Suprapubic skin (tissue), 4 donors: ENCODE results near the gene CYP3A5. TPM values are rescaled to one million over a fixed set of nuclear protein-coding genes. Genes with fewer than 3 reads are reported as not detected.
"Not testable (repeated sequence)": the region's sequence is repeated elsewhere in the genome, so short reads cannot be mapped to it uniquely, and the experiment has no call there.

Experiments used
- DNase-seq, 2 donors: peaks; one replicate each; pipeline ENCODE4 v3.0.0-alpha.2; 2019; ENCODE audit warnings: low spot score in 2 of 2
- H3K27ac ChIP-seq: fragments of 200-600 bp; sonication (generic); one replicate; pipeline ENCODE4 v1.5.1; 2019
- H3K27me3 ChIP-seq: fragments of 200-600 bp; sonication (generic); one replicate; pipeline ENCODE4 v1.5.1; 2019
- H3K36me3 ChIP-seq: fragments of 200-600 bp; sonication (generic); one replicate; pipeline ENCODE4 v1.5.1; 2019
- H3K4me1 ChIP-seq: fragments of 200-600 bp; sonication (generic); one replicate; pipeline ENCODE4 v1.5.1; 2019
- H3K4me3 ChIP-seq: fragments of 200-600 bp; sonication (generic); one replicate; pipeline ENCODE4 v1.5.1; 2019; ENCODE audit warnings: mild to moderate bottlenecking
- H3K9me3 ChIP-seq: fragments of 200-600 bp; sonication (generic); one replicate; pipeline ENCODE4 v1.5.1; 2019
- EP300 ChIP-seq: sonication (generic); formaldehyde crosslinking; IDR thresholded peaks from one replicate; pipeline ENCODE4 v1.6.1; 2017; ENCODE audit warnings: antibody characterized with exemption
- POLR2A ChIP-seq, 2 donors: fragments of 450-650 bp; IDR thresholded peaks; one replicate each; pipeline ENCODE4 v1.6.1; 2017; ENCODE audit warnings: antibody characterized with exemption in 2 of 2, mild to moderate bottlenecking in 2 of 2, moderate library complexity in 2 of 2
- POLR2AphosphoS5 ChIP-seq, 3 donors: sonication (generic); formaldehyde crosslinking; IDR thresholded peaks; one replicate each; pipeline ENCODE4 v1.6.1; 2017; ENCODE audit warnings: antibody characterized with exemption in 3 of 3
- WGBS: methylation state at CpG from one replicate; pipeline ENCODE4 v1.1.5; 2018; 5-methylcytosine and 5-hydroxymethylcytosine counted together
- total RNA-seq, 4 donors: library from RNA; depleted of rRNA; stranded (reverse); fragments of >200 nt; gene quantifications; one replicate each; pipeline ENCODE4 v1.1.0, GENCODE V29; 2016
- TF ChIP-seq, protein P1 (sequence below), 2 donors: fragments of 200-600 bp in 1 of 2; fragments of 450-650 bp in 1 of 2; sonication (generic) in 1 of 2; IDR thresholded peaks; one replicate each; pipeline ENCODE4 v1.5.1; 2016 to 2019; ENCODE audit warnings: antibody characterized with exemption in 2 of 2, mild to moderate bottlenecking in 1 of 2, moderate library complexity in 1 of 2

CYP3A5 gene
- total RNA-seq, 4 donors from 2014 or later: 50.0 to 448 (median 92.1) TPM

DNA sequence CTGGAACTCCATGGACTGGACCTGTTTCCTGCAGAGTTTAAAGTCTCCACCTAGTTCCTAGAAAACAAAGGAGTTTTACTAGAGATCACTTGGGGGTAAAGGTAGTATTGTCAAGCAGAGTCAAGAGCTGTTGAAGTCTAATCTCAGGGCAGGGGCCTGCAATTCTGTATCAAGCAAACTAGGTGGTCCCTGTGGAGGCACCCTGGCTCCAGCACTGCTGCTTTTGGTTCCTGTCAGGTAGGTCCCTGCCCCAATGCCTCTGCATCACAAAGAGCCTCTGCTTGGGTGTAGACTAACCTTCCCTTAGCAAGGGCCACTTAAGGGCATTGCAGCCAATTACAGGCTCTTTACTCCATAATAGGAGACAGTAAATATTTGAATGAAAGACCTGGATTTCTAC is 40.5 kb downstream of the CYP3A5 start:
- TF ChIP-seq POLR2AphosphoS5 (IDR thresholded peaks at IDR 0.05): no peak
- TF ChIP-seq, protein P1, sequence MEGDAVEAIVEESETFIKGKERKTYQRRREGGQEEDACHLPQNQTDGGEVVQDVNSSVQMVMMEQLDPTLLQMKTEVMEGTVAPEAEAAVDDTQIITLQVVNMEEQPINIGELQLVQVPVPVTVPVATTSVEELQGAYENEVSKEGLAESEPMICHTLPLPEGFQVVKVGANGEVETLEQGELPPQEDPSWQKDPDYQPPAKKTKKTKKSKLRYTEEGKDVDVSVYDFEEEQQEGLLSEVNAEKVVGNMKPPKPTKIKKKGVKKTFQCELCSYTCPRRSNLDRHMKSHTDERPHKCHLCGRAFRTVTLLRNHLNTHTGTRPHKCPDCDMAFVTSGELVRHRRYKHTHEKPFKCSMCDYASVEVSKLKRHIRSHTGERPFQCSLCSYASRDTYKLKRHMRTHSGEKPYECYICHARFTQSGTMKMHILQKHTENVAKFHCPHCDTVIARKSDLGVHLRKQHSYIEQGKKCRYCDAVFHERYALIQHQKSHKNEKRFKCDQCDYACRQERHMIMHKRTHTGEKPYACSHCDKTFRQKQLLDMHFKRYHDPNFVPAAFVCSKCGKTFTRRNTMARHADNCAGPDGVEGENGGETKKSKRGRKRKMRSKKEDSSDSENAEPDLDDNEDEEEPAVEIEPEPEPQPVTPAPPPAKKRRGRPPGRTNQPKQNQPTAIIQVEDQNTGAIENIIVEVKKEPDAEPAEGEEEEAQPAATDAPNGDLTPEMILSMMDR (IDR thresholded peaks at IDR 0.05): no peak
- TF ChIP-seq EP300: no peak
- TF ChIP-seq POLR2A (IDR thresholded peaks at IDR 0.05): no peak
- Histone ChIP-seq H3K27me3 (no peaks in the 10 kb centered on the region), H3K27ac (no peak overlapping the region), H3K4me1 (peaks cover 6% of the 10 kb centered on the region), H3K4me3 (no peak overlapping the region), H3K9me3 (no peaks in the 10 kb centered on the region), H3K36me3 (peaks cover 3% of the 10 kb centered on the region)
- no peak for DNase-seq

DNA sequence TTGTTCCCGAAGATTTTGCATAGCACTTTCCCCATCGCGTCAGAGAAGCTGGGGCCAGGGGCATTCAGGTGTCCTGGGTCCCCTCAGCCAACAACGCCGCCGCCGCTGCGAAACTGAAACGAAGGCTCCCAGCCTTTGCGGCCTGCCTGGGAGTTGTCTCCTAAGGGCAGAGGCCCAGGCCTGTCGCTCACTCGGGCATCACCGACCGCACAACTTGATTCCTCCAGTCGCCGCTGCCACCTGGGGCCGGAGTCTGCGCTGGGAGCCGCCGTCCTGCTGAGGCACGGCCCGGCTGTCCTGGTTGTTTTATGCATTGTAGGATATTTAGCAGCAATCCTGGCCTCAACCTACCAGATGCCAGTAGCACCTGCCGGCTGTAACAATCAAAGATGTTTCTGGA is 41.1 kb downstream of the CYP3A5 start:
- Histone ChIP-seq H3K27ac (no peak overlapping the region), H3K9me3 (no peaks in the 10 kb centered on the region), H3K4me1 (peaks cover 10% of the 10 kb centered on the region), H3K4me3 (no peak overlapping the region), H3K27me3 (no peaks in the 10 kb centered on the region), H3K36me3 (peaks cover 2% of the 10 kb centered on the region)
- DNase-seq: no peak
- TF ChIP-seq POLR2A (IDR thresholded peaks at IDR 0.05): no peak
- WGBS: 93% methylated on average over 7 of the region's 23 CpGs

DNA sequence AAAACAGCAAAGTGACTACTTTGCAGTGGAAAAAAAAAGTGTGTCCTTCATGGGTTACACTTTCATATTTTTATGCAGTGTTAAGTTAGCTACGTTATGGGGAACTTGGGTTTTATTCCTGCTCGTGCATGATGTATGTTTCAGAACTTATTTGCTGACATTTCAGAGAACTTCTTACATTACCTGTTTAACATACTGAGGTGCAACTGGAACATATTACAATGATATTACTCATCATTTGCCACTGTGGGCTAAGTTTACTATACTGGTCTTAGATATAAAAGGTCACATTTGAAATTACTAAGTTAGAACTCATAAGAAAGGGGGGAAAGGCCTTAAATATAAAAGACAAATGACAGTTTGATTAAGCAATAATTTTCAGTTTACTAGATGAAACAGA is 42.4 kb downstream of the CYP3A5 start:
- not testable (repeated sequence) for H3K27me3 ChIP-seq, H3K9me3 ChIP-seq, H3K27ac ChIP-seq, H3K4me3 ChIP-seq, DNase-seq, H3K36me3 ChIP-seq
- H3K4me1 ChIP-seq: peaks cover 13% of the 10 kb centered on the region
- 68% methylated on average over 2 of the region's 2 CpGs for WGBS

DNA sequence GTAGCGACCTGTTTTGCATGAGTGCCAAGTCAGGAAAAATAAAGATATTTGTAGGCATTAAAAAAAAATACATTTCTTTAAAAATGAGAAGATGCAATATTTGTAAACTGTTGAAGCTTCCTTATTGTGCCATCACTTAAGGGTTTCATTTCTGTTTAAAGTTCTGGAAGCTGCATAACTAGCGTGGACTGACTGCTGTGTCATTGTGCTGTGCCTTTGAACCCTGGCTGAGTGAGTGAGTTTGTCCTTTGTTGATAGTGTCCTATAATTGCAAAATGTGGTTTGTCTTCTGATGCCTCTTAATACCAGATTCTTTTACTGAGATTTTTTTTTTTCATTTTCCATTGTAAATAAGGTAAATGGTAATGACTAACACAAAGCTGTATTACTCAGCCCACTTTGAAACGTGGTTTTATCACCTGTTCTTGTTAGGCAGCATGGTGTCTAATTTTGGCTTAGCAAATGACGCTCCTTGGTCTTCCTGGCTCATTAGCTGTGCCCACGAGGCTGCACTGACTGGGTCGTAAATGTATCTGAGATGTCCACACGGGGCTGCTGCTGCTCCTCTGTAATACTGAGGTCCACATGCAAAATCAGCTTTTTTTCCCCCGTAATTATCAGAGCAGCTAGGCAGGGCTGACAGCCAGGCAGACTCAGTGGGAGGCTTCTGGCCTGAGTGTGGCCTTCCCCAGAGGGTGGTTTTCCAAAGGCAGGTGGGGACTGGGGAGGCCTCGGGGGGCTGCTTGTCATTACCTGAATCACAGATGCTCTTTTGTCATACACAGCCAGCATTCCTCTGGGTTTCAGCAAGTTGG is 48.3 kb downstream of the CYP3A5 start:
- Histone ChIP-seq H3K9me3 (no peaks in the 10 kb centered on the region), H3K27me3 (no peaks in the 10 kb centered on the region), H3K27ac (no peak overlapping the region), H3K4me1 (peaks cover 15% of the 10 kb centered on the region), H3K36me3 (peaks cover 53% of the 10 kb centered on the region), H3K4me3 (no peak overlapping the region)
- WGBS: 37% methylated on average over 9 of the region's 9 CpGs
- TF ChIP-seq, protein P1 (IDR thresholded peaks at IDR 0.05): peak in 1 of 2 donors; percentile 9
- TF ChIP-seq POLR2AphosphoS5 (IDR thresholded peaks at IDR 0.05) (no peak), EP300 (no peak), POLR2A (IDR thresholded peaks at IDR 0.05) (no peak)
- DNase-seq: no peak

DNA sequence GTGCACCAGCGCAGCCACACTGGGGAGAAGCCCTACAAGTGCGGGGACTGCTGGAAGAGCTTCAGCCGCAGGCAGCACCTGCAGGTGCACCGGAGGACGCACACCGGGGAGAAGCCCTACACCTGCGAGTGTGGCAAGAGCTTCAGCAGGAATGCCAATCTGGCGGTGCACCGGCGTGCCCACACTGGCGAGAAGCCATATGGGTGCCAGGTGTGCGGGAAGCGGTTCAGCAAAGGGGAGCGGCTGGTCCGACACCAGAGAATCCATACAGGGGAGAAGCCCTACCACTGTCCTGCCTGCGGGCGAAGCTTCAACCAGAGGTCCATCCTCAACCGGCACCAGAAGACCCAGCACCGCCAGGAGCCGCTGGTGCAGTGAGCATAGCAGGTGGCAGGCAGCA is 50.2 kb downstream of the CYP3A5 start:
- Histone ChIP-seq H3K9me3 (no peaks in the 10 kb centered on the region), H3K27me3 (no peaks in the 10 kb centered on the region), H3K27ac (no peak overlapping the region), H3K4me3 (no peak overlapping the region), H3K36me3 (peaks cover 71% of the 10 kb centered on the region), H3K4me1 (peaks cover 9% of the 10 kb centered on the region)
- WGBS: 66% methylated on average over 15 of the region's 20 CpGs
- TF ChIP-seq POLR2A (IDR thresholded peaks at IDR 0.05): no peak
- TF ChIP-seq EP300: no peak
- TF ChIP-seq, protein P1 (IDR thresholded peaks at IDR 0.05): no peak
- DNase-seq: no peak

DNA sequence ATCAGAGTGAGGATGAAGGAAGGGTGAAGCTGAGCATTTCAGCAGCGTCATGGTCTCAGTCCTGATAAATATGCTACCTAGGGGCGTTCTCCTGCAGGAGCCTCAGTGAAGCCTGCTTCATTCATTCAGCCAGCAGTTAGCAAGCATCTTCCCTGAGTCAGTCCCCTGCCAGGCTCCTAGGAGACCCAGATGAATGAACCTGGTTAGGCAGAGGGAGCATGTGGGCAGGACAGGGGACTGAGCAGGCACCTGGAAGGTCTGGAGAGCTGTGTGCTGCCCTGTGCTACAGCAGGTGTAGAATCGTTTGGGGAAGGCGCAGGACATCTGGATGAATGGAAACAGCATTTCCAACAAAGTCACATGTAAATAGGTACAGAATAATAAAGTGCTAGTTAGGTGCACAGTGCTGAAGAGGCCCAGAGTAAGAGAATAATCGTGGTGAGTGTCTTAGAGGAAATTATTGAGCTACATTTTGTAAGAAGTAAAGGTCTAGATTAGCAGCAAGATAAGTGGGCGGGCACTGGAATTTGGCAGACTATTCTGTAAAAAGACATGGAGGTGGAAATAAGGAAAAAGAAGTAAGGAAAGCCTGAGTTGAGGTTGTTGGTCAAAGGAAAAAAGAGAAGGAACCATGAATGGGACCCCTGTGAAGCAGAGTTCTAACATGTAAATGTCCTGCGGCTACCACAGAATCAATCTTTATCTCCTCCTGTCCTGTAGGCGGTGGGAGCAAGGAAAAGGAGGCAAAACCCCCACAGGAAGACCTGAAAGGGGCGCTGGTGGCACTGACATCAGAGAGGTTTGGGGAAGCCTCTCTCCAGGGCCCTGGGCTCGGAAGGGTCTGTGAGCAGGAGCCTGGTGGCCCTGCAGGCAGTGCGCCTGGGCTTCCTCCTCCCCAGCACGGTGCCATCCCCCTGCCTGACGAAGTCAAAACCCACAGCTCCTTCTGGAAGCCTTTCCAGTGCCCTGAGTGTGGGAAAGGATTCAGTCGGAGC is 51.0 kb downstream of the CYP3A5 start:
- WGBS: 76% methylated on average over 14 of the region's 14 CpGs
- Histone ChIP-seq H3K36me3 (peaks cover 80% of the 10 kb centered on the region), H3K4me3 (no peak overlapping the region), H3K27me3 (no peaks in the 10 kb centered on the region), H3K4me1 (peaks cover 6% of the 10 kb centered on the region), H3K27ac (no peak overlapping the region), H3K9me3 (no peaks in the 10 kb centered on the region)
- no peak for DNase-seq
- no peak for TF ChIP-seq EP300
